ENCODE results near the gene CHRND. TPM values are rescaled to one million over a fixed set of nuclear protein-coding genes. Genes with fewer than 3 reads are reported as not detected.

CHRND gene
- total and polyA plus RNA-seq, 2 of the 4 experiments (the other 2 are of a cell fraction): not detected

- no peaks in the 10 kb centered on the region for H3K79me1 ChIP-seq (ENCODE audit: low read depth in 1 of 2, low read length in 2 of 2)
- ATAC-seq (ENCODE audit: low read depth) (no peak), DNase-seq (no peak)
- no peak overlapping the region for H3K23ac ChIP-seq (ENCODE audit: low read depth, low read length)
- no peak for TF ChIP-seq RCOR1 (IDR thresholded peaks at IDR 0.05; ENCODE audit: insufficient replicate concordance, low read length)
- no peak for TF ChIP-seq POLR2A (IDR thresholded peaks at IDR 0.05; ENCODE audit: low read depth, low read length)
- TF ChIP-seq RFX5 (IDR thresholded peaks at IDR 0.05; ENCODE audit: low read depth, low read length): no peak
- no peak for TF ChIP-seq RAD21 (IDR thresholded peaks at IDR 0.05; ENCODE audit: low read length)
- no peak for TF ChIP-seq CTCF (conservative IDR thresholded peaks at IDR 0.05; ENCODE audit: low read depth, low read length)
- no peak for TF ChIP-seq BHLHE40 (IDR thresholded peaks at IDR 0.05; ENCODE audit: low read depth, low read length)
- TF ChIP-seq CEBPB (IDR thresholded peaks at IDR 0.05; ENCODE audit: low read depth, low read length): no peak
- no peak for TF ChIP-seq FOS (IDR thresholded peaks at IDR 0.05; ENCODE audit: low read depth, low read length)
- no peak for TF ChIP-seq MXI1 (IDR thresholded peaks at IDR 0.05; ENCODE audit: borderline replicate concordance, low read depth, low read length)
- TF ChIP-seq NFE2L2 (IDR thresholded peaks at IDR 0.05; ENCODE audit: low read depth, low read length): no peak
- H3K9ac ChIP-seq (ENCODE audit: low read depth, low read length): no peak overlapping the region
- no peak overlapping the region for H2BK5ac ChIP-seq (ENCODE audit: low read depth, low read length, poor library complexity, severe bottlenecking)
- dilution Hi-C loops (cut with HindIII; ENCODE audit: low sequenced_read_pairs, unreplicated experiment): no loop called here
- H3K14ac ChIP-seq (replicated peaks; ENCODE audit: low read depth, low read length): no peak overlapping the region
- no peak overlapping the region for H3K4me3 ChIP-seq (ENCODE audit: insufficient read depth, low read depth, low read length)
- H3K56ac ChIP-seq (ENCODE audit: extremely low read depth, insufficient read depth, low read length): no peak overlapping the region
- no peak overlapping the region for H2AK9ac ChIP-seq (replicated peaks; ENCODE audit: low read depth, low read length, poor library complexity)
- no peaks in the 10 kb centered on the region for H3K9me3 ChIP-seq (ENCODE audit: control insufficient read depth, insufficient read depth, low read length)
- intact Hi-C loops (cut with micrococcal nuclease): loop anchor here (10.0 kb wide), 1 partner anchor 601 kb away; no protein-coding TSS in a partner anchor
- no peak overlapping the region for H2AK5ac ChIP-seq (ENCODE audit: low read depth, low read length)
- ChIA-PET POLR2A (ENCODE audit: unreplicated experiment) (no interaction called here), CTCF (interaction anchor here (0.5 kb wide), 1 partner anchor 618 kb away, joined by 3 read pairs; no protein-coding TSS in a partner anchor)
- H4K91ac ChIP-seq (ENCODE audit: insufficient read depth, low read depth, low read length): no peak overlapping the region
- in situ Hi-C loops (cut with MboI; ENCODE audit: low sequenced_read_pairs): no loop called here
- H2AFZ ChIP-seq (replicated peaks; ENCODE audit: low read length, poor library complexity): no peak overlapping the region
- H2BK20ac ChIP-seq (ENCODE audit: low read depth, low read length): no peak overlapping the region
- no peaks in the 10 kb centered on the region for H3K9me1 ChIP-seq (ENCODE audit: insufficient read depth, low read length)
- no peaks in the 10 kb centered on the region for H3K36me3 ChIP-seq (ENCODE audit: control insufficient read depth, insufficient read depth, low read length)
- H3K4ac ChIP-seq (ENCODE audit: low read depth, low read length): no peak overlapping the region
- no peaks in the 10 kb centered on the region for H4K20me1 ChIP-seq (ENCODE audit: insufficient read depth, low read length)
- BruUV-seq (replicated peaks): no TSS peak
- H4K5ac ChIP-seq (ENCODE audit: low read depth, low read length): no peak overlapping the region
- no peaks in the 10 kb centered on the region for H3K4me1 ChIP-seq (ENCODE audit: control insufficient read depth, insufficient read depth, low read length)
- WGBS, 2 experiments (ENCODE audit: extremely low coverage in 2 of 2, insufficient read length in 1 of 2): 14% methylated on average over 4 of the region's 10 CpGs; no CpG with 5 or more reads in 1 of the 2 experiments
- H3K27ac ChIP-seq (ENCODE audit: insufficient read depth, low read length): no peak overlapping the region
- peaks cover 57% of the 10 kb centered on the region for H3K27me3 ChIP-seq (ENCODE audit: control insufficient read depth, insufficient read depth, low read length)
- no peak overlapping the region for H2BK120ac ChIP-seq (ENCODE audit: low read depth, low read length)
- no peak overlapping the region for H3K4me2 ChIP-seq (ENCODE audit: low read depth, low read length)
- H2BK15ac ChIP-seq (ENCODE audit: low read depth, low read length): no peak overlapping the region
- no peak overlapping the region for H3K18ac ChIP-seq (ENCODE audit: low read depth, low read length)
- no peak overlapping the region for H4K8ac ChIP-seq (ENCODE audit: low read depth in 2 of 2, low read length in 2 of 2)
Measured at GRCh38 chr2:232505856-232506255, 20.1 kb upstream of the CHRND start.
